Body of pancreas (tissue), 4 donors: ENCODE data around the gene CCDC28B. TPM values are rescaled to one million over a fixed set of nuclear protein-coding genes. Genes with fewer than 3 reads are reported as not detected.

Experiments
- ATAC-seq: fragments of 150-250 bp; one replicate; pipeline ENCODE4 v1.9.1; 2016
- DNase-seq, 4 donors: peaks; one replicate each; pipeline ENCODE4 v3.0.0-alpha.2; 2019
- H3K27ac ChIP-seq, 4 donors: fragments of 200-600 bp; sonication (generic); 1 replicate in 3 of 4; 2 replicates in 1 of 4; pipeline versions ENCODE4 v1.5.1 to v1.6.1; 2016 to 2019; ENCODE audit warnings: mild to moderate bottlenecking in 1 of 4, mixed read lengths in 1 of 4, moderate library complexity in 1 of 4
- H3K27me3 ChIP-seq, 2 donors: fragments of 200-600 bp; sonication (generic); one replicate each; pipeline ENCODE4 v1.6.0; 2016; ENCODE audit warnings: mild to moderate bottlenecking in 1 of 2
- H3K36me3 ChIP-seq, 2 donors: fragments of 200-600 bp; sonication (generic); replicated peaks in 1 of 2; 2 replicates each; pipeline ENCODE4 v1.5.1; 2016; ENCODE audit warnings: low read depth in 2 of 2; ENCODE audit not compliant: insufficient read depth in 1 of 2
- H3K4me1 ChIP-seq: fragments of 200-600 bp; sonication (generic); one replicate; pipeline ENCODE4 v1.6.0; 2016
- H3K4me3 ChIP-seq, 2 donors: fragments of 200-600 bp; sonication (generic); 1 replicate in 1 of 2; 2 replicates in 1 of 2; pipeline ENCODE4 v1.5.1; 2016 to 2019
- H3K9me3 ChIP-seq, 3 donors: fragments of 200-600 bp; sonication (generic); 1 replicate in 2 of 3; 2 replicates in 1 of 3; pipeline ENCODE4 v1.5.1; 2016
- POLR2A ChIP-seq, 3 donors: fragments of 450-650 bp; IDR thresholded peaks; one replicate each; pipeline ENCODE4 v1.6.1; 2016; ENCODE audit warnings: antibody characterized with exemption in 3 of 3, mild to moderate bottlenecking in 2 of 3
- WGBS, 2 donors: methylation state at CpG; one replicate each; pipeline ENCODE4 v1.1.5; 2017; 5-methylcytosine and 5-hydroxymethylcytosine counted together
- intact Hi-C: fragments of 100-400 bp; cut with DNase I; formaldehyde crosslinking; loops from one replicate; pipeline ENCODE4 v1.15.1; 2023
- total RNA-seq, 2 donors: library from RNA; depleted of rRNA; stranded (reverse); fragments of >200 nt; gene quantifications; one replicate each; pipeline ENCODE4 v1.1.0, GENCODE V29; 2016
- TF ChIP-seq, protein P1 (sequence below), 7 experiments: fragments of 450-650 bp in 4 of 7; fragments of 200-600 bp in 3 of 7; sonication (generic) in 3 of 7; IDR thresholded peaks; one replicate each; pipeline ENCODE4 v1.5.1; 2016 to 2019; ENCODE audit warnings: antibody characterized with exemption in 7 of 7

CCDC28B gene
- total RNA-seq, 2 donors from 2014 or later: 2.9 to 3.6 TPM

DNA sequence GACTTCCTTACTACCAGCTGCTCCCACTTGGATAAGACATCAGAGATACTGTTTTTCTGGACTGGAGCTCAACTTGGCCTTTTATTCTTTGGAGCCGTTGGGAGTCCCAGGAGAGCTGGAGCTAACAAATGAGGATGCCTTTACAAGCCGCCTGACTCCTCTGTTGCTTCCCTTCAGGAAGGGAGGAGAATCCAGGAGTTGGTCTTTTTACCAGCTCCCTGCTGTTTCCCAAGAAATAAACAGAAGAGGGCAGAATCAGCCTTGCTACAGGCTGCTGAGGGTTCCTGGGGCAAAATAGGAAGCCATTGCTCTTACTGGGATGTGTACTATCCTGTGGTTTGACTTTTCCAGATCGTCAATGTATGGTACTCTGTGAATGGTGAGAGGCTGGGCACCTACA, 23.3 kb downstream of the CCDC28B start:
- Histone ChIP-seq H3K4me1 (peaks cover 27% of the 10 kb centered on the region), H3K4me3 (no peak overlapping the region), H3K9me3 (no peaks in the 10 kb centered on the region), H3K27ac (peak overlapping the region in 1 of 4 donors; percentile 94), H3K36me3 (peaks cover 4 to 8% of the 10 kb centered on the region in 2 donors), H3K27me3 (no peaks in the 10 kb centered on the region)
- TF ChIP-seq, protein P1, sequence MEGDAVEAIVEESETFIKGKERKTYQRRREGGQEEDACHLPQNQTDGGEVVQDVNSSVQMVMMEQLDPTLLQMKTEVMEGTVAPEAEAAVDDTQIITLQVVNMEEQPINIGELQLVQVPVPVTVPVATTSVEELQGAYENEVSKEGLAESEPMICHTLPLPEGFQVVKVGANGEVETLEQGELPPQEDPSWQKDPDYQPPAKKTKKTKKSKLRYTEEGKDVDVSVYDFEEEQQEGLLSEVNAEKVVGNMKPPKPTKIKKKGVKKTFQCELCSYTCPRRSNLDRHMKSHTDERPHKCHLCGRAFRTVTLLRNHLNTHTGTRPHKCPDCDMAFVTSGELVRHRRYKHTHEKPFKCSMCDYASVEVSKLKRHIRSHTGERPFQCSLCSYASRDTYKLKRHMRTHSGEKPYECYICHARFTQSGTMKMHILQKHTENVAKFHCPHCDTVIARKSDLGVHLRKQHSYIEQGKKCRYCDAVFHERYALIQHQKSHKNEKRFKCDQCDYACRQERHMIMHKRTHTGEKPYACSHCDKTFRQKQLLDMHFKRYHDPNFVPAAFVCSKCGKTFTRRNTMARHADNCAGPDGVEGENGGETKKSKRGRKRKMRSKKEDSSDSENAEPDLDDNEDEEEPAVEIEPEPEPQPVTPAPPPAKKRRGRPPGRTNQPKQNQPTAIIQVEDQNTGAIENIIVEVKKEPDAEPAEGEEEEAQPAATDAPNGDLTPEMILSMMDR (IDR thresholded peaks at IDR 0.05): peak in 1 of 7 experiments; percentile 4
- TF ChIP-seq POLR2A (IDR thresholded peaks at IDR 0.05): no peak
- DNase-seq: no peak
- intact Hi-C loops: no loop called here
- WGBS, 2 donors: 71 to 78% methylated on average over 3 of the region's 3 CpGs
- ATAC-seq: no peak

DNA sequence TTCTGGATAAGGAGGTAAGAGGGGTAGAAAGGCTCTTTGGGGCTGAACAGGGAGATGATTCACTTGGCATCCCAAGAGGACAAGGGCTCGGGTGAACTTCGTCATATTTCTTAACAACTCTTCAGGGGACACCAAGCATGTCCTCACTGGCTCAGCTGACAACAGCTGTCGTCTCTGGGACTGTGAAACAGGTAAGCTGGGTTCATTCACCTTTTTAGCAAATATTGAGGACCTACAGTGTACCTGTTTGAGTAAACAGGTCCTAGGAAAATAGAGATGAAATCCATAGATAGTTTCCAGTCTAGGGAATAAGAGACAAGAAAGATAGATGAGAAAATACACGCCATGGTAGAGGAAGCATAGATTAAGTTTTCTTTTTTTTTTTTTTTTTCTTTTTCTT, 23.9 kb downstream of the CCDC28B start:
- ATAC-seq: no peak
- no peak overlapping the region for H3K27ac ChIP-seq
- peaks cover 27% of the 10 kb centered on the region for H3K4me1 ChIP-seq
- H3K4me3 ChIP-seq: no peak overlapping the region
- no peaks in the 10 kb centered on the region for H3K9me3 ChIP-seq
- DNase-seq: no peak
- H3K27me3 ChIP-seq: no peaks in the 10 kb centered on the region
- H3K36me3 ChIP-seq: peaks cover 9 to 10% of the 10 kb centered on the region in 2 donors
- intact Hi-C loops: no loop called here
- WGBS, 2 donors: 77 to 85% methylated on average over 4 of the region's 4 CpGs
- no peak for TF ChIP-seq POLR2A (IDR thresholded peaks at IDR 0.05)
- TF ChIP-seq, protein P1 (IDR thresholded peaks at IDR 0.05): no peak

DNA sequence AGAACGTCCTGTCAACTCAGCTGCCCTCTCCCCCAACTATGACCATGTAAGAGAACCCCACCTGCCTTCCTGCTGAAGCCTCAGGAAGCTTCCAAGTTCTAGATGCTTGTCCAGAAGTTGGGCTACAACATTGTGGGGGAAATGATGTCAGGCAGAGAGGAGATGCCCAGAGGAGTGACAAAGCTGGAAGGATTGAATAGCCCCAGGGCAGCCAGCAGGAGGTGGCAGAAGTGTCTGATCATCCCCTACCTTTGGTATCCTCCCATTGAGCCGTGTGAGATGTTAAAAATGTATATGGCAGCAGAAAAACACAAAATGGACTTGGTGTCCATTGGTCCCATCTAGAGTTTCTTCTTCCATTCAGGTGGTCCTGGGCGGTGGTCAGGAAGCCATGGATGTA, 28.4 kb downstream of the CCDC28B start:
- ATAC-seq (no peak), DNase-seq (no peak)
- H3K4me3 ChIP-seq: no peak overlapping the region
- 64 to 70% methylated on average over 3 of the region's 3 CpGs for WGBS, 2 donors
- no peak overlapping the region for H3K27ac ChIP-seq
- H3K36me3 ChIP-seq: peaks cover 13 to 24% of the 10 kb centered on the region in 2 donors
- no peaks in the 10 kb centered on the region for H3K27me3 ChIP-seq
- TF ChIP-seq, protein P1 (IDR thresholded peaks at IDR 0.05): no peak
- no peak for TF ChIP-seq POLR2A (IDR thresholded peaks at IDR 0.05)
- intact Hi-C loops: no loop called here
- H3K9me3 ChIP-seq: no peaks in the 10 kb centered on the region
- peaks cover 5% of the 10 kb centered on the region for H3K4me1 ChIP-seq

DNA sequence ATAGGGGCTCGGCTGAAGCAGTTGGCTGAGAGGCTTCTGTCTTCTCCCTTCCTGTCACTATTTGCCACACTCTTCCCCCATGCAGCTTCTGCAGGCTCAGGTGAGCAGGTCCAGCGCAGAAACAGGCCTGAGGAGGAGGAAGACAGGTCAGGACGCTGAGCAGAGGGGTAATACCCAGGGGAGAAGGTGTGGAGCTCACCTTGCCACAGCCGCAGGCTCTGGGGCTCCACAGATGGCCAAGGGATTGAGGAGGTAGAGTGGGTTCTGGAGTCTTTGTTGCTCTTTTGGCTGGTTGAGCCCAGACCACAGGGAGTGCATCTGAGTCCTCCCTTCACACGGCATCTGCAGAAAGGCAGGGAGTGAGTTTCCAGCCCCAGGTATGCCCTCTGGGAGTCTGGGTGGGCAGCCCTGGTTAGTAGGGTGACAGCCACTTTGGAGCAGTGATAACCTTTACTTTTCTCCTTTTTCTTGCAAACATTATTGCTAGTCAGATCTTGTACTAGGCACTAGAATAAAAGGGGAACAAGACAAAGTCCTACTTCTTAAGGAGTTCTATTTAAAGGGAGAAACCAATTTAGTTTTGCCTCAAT, 31.5 kb downstream of the CCDC28B start:
- Histone ChIP-seq H3K27ac (no peak overlapping the region), H3K36me3 (peaks cover 13 to 23% of the 10 kb centered on the region in 2 donors), H3K9me3 (no peaks in the 10 kb centered on the region), H3K4me1 (peaks cover 10% of the 10 kb centered on the region), H3K4me3 (no peak overlapping the region), H3K27me3 (no peaks in the 10 kb centered on the region)
- intact Hi-C loops: loop anchor here (10.0 kb wide), 1 partner anchor 63 kb away; the partner anchor contains the start of gene HDAC1
- 76 to 84% methylated on average over 5 of the region's 5 CpGs for WGBS, 2 donors
- DNase-seq: no peak
- no peak for ATAC-seq
- TF ChIP-seq, protein P1 (IDR thresholded peaks at IDR 0.05): no peak
- no peak for TF ChIP-seq POLR2A (IDR thresholded peaks at IDR 0.05)
